GM18526 (cell line): ENCODE measurements around the gene WNT7A.

ENCODE experiments used
- POLR2A ChIP-seq: IDR thresholded peaks from 3 replicates; pipeline ENCODE4 v1.6.1; 2011; ENCODE audit not compliant: insufficient read length; ENCODE audit errors: extremely low read depth

WNT7A gene

DNA sequence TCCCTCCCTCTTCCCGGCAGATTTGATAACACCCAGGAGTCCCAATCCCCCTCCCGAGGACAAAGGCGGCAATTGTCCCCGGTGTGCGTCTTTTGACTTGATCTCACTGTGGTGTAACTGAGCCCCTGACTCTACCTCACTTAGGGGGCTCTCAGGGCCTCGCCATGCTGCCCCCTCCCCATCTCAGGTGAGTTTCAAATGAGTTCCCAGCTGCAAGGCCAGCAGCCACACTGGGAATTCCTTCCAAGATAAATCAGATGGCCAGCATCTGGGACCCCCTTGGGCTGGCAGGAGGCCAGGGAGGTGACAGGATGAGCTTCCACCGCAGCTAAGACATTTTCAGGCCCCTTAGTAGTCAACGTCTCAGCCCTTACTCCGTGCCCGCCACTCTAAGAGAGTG is 35.0 kb downstream of the WNT7A start:
- TF ChIP-seq POLR2A, result no peak

GRCh38 chr3:13844286-13844685 is 35.6 kb downstream of the WNT7A start:
- no peak for TF ChIP-seq POLR2A

- no peak for TF ChIP-seq POLR2A
These were observed 36.5 kb downstream of the WNT7A start for GRCh38 chr3:13843351-13843750.

GRCh38 chr3:13842226-13842625 is 37.6 kb downstream of the WNT7A start:
- no peak for TF ChIP-seq POLR2A

DNA sequence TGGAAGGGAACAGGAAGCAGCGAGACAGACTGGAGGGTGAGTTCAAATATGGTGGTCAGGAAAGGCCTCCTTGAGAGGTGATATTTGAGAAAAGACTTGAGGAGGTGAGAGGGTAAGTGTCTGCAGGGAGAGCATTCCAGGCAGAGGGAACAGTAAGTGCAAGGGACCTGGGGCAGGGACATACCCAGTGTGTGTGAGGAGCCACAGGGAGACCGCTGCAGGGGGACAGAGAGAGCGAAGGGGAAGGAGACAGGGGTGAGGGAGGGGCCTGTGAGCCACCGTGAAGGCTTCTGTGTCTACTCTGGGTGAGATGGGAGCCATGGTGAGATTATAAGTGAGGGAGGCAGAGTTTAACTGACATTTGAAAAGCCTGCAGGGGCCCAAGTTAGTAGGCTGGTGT is 38.0 kb downstream of the WNT7A start:
- no peak for TF ChIP-seq POLR2A

- no peak for TF ChIP-seq POLR2A
These were observed 38.7 kb downstream of the WNT7A start for GRCh38 chr3:13841141-13841540.

- no peak for TF ChIP-seq POLR2A
These were observed 39.4 kb downstream of the WNT7A start for GRCh38 chr3:13840456-13840855.

GRCh38 chr3:13839726-13840340 is 40.0 kb downstream of the WNT7A start:
- TF ChIP-seq POLR2A, result no peak

DNA sequence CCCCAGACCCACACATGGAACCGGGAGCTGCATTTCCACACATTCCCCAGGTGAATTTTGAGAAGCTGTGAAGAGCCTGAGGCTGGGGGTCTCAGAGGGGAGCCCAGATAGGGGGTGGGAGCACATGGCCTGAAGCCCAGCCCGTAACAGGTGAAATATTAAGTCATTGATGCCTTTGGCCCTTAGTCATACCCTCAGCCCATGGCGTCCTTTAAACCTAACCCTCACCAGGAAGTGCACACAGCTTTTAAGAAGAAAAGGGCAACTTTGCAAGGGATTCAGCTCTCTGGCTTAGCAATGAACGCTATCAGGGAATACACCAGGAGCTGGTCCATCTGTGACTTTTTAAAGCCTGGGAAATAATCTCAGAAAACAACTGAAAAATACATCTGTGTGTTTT is 40.6 kb downstream of the WNT7A start:
- no peak for TF ChIP-seq POLR2A

DNA sequence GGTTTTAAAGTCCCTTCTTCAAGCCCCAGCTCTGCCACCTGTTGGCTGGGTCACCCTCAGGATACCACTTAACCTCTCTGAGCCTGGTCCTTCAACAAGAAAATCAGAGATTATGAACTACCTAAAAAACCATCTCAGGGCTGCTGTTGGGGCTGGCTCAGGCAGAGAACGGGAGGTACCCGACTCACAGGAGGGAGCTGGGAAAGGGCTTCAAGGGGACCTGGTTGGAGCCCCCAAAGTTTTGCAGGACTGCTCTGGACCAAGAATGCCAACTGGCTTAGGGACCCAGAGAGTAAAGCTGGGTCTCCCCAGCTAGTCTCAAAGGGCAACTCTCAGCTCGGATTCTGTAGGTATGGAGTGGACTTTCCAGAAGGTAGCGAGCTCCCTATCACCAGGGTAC is 41.5 kb downstream of the WNT7A start:
- TF ChIP-seq POLR2A, result no peak

GRCh38 chr3:13837751-13838150 is 42.1 kb downstream of the WNT7A start:
- TF ChIP-seq POLR2A, result no peak

DNA sequence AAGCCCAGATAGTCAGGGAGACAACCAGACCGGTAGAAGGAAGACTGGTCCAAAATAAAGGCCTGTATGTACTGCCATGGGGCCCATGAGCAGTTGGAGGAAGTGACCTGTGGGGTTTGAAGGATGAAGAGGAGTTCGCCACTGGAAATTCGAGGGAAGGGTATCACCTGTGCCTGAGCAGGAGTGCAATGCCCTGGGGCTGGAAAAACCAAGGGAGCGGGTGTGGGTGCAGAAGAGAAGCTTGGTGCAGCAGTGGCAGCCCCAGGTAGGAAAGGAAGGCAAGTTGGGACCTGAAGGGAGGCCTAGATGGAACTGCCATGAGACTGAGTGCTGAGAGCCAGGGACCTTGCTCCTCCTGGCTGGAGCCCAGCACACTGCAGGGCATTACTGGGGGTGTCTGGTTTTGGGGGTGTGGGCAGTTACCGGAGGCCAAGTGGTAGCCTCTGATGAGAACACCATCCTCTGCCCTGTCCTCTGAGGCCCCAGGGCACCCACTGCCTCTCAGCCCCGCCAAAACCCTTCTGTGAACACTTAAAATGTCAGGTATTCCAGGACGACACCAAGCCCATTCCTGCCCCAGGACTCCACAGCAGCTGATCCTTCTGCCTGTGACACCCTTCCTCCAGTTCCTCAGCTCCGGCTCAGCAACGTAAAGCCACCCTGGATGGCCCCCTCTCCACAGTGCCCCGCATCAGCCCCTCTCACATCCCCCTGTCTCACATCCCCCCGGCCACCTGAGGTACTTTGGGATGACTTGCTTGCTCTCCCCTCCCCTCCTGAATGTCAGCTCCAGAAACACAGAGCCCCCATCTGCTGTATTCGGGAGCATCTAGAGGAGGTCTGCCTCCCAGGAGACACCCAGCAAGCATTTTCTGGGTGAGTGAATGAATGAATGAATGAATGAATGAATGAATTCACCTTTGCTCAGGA is 42.9 kb downstream of the WNT7A start:
- TF ChIP-seq POLR2A, result no peak

DNA sequence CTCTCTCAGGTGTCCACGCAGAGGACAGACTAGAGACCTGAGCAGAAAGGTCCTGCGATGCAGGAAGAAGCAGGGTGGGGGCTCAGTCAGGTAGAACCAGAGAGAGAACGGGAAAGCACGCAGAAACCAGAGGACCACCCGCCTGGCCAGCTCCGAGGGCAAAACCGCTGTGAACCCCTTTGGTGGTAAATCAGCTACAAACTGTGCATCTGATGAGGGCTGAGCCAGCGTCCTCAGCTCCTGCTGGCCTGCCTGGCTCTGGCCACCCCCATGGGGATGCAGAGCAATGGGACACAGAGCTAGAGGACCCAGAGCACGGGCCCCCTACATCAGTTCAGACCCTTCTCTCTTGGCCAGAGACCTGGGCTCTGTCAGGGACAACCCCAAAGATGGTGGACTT is 44.6 kb downstream of the WNT7A start:
- TF ChIP-seq POLR2A, result no peak

- no peak for TF ChIP-seq POLR2A
These were observed 45.4 kb downstream of the WNT7A start for GRCh38 chr3:13834258-13835035.

GRCh38 chr3:13833506-13834257 is 46.2 kb downstream of the WNT7A start:
- TF ChIP-seq POLR2A, result no peak
